ENCODE measurements around the gene MACROD2. TPM values are rescaled to one million over a fixed set of nuclear protein-coding genes. Genes with fewer than 3 reads are reported as not detected.

Gene MACROD2
- total RNA-seq, 1 experiment from 2014 or later = 2.3 TPM

GRCh38 chr20:14799545-14800216 lies 804.4 kb downstream of the MACROD2 start:
- no peak for DNase-seq (ENCODE audit: low spot score)

GRCh38 chr20:14800707-14801425 lies 805.5 kb downstream of the MACROD2 start:
- DNase-seq (ENCODE audit: low spot score) = no peak

GRCh38 chr20:14801591-14802325 lies 806.4 kb downstream of the MACROD2 start:
- no peak for DNase-seq (ENCODE audit: low spot score)

GRCh38 chr20:14807224-14807623 lies 811.9 kb downstream of the MACROD2 start:
- no peak for DNase-seq (ENCODE audit: low spot score)

- no peak for DNase-seq (ENCODE audit: low spot score)
These were observed 820.0 kb downstream of the MACROD2 start for GRCh38 chr20:14815340-14815739.

GRCh38 chr20:14816471-14816870 lies 821.2 kb downstream of the MACROD2 start:
- DNase-seq (ENCODE audit: low spot score) = no peak

GRCh38 chr20:14817101-14817500 lies 821.8 kb downstream of the MACROD2 start:
- DNase-seq (ENCODE audit: low spot score) = no peak

GRCh38 chr20:14820771-14821170 lies 825.5 kb downstream of the MACROD2 start:
- DNase-seq (ENCODE audit: low spot score) = no peak

GRCh38 chr20:14821251-14821650 lies 825.9 kb downstream of the MACROD2 start:
- DNase-seq (ENCODE audit: low spot score) = no peak

GRCh38 chr20:14824996-14825395 lies 829.7 kb downstream of the MACROD2 start:
- DNase-seq (ENCODE audit: low spot score) = no peak

- no peak for DNase-seq (ENCODE audit: low spot score)
These were observed 831.4 kb downstream of the MACROD2 start for GRCh38 chr20:14826543-14827313.

- no peak for DNase-seq (ENCODE audit: low spot score)
These were observed 833.1 kb downstream of the MACROD2 start for GRCh38 chr20:14828459-14828858.

GRCh38 chr20:14829906-14830305 lies 834.6 kb downstream of the MACROD2 start:
- DNase-seq (ENCODE audit: low spot score) = no peak

- no peak for DNase-seq (ENCODE audit: low spot score)
These were observed 835.1 kb downstream of the MACROD2 start for GRCh38 chr20:14830466-14830865.

- no peak for DNase-seq (ENCODE audit: low spot score)
These were observed 835.6 kb downstream of the MACROD2 start for GRCh38 chr20:14830899-14831298.

- DNase-seq (ENCODE audit: low spot score) = no peak
These were observed 837.3 kb downstream of the MACROD2 start for GRCh38 chr20:14832630-14833029.

GRCh38 chr20:14838663-14839628 lies 843.6 kb downstream of the MACROD2 start:
- no peak for DNase-seq (ENCODE audit: low spot score)

- no peak for DNase-seq (ENCODE audit: low spot score)
These were observed 850.2 kb downstream of the MACROD2 start for GRCh38 chr20:14845199-14846160.

GRCh38 chr20:14848806-14849205 lies 853.5 kb downstream of the MACROD2 start:
- DNase-seq (ENCODE audit: low spot score) = no peak

Data from HT-29 (cell line).